ENCODE results near the gene CNGA1.

DNA sequence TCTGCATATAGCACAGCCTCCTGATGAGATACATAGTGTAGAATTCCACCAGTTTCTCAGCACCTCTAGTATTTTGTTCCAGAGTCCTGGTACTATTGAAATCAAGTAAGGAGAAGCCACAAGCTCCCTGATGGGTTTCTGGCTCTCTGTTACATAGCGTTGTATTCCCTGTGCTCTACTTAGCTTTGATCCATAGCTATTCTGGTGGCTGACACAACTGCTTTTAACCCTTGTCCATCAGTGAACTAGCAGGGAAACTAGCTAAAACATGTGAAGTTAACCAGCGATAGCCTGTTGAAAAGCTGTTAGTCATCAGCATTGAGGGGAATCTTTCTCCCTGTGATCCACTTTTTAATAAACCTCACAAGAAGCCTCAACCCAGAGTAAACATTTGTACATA, 27.0 kb upstream of the CNGA1 start:
- TF ChIP-seq ZC3H10 (CRISPR knock-in tag; IDR thresholded peaks at IDR 0.05) (no peak), CREB5 (CRISPR knock-in tag; IDR thresholded peaks at IDR 0.05; ENCODE audit: low read depth) (no peak), ARNTL (CRISPR knock-in tag; IDR thresholded peaks at IDR 0.05; ENCODE audit: borderline replicate concordance, low read depth) (no peak), CSDC2 (CRISPR knock-in tag; IDR thresholded peaks at IDR 0.05) (no peak)
